ENCODE measurements around the gene RPL18. TPM values are rescaled to one million over a fixed set of nuclear protein-coding genes. Genes with fewer than 3 reads are reported as not detected.

RPL18 gene
- total RNA-seq, 1 experiment from 2014 or later, result 1,417 TPM

DNA sequence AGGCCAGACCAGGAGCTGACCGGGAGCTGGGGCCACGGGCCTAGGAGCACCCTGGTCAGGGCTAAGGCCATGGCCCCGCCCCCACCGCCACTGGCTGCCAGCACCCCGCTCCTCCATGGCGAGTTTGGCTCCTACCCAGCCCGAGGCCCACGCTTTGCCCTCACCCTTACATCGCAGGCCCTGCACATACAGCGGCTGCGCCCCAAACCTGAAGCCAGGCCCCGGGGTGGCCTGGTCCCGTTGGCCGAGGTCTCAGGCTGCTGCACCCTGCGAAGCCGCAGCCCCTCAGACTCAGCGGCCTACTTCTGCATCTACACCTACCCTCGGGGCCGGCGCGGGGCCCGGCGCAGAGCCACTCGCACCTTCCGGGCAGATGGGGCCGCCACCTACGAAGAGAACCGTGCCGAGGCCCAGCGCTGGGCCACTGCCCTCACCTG is 6.9 kb upstream of the RPL18 start:
- Histone ChIP-seq H3K27me3 (replicated peaks; ENCODE audit: insufficient read depth, low read depth, low read length, poor library complexity) (no peaks in the 10 kb centered on the region), H3K4me1 (ENCODE audit: insufficient read depth, low read length, poor library complexity, severe bottlenecking) (peaks cover 14% of the 10 kb centered on the region), H3K4me3 (ENCODE audit: low read depth, low read length, poor library complexity, severe bottlenecking) (no peak overlapping the region), H3K27ac (ENCODE audit: low read depth, low read length, poor library complexity, severe bottlenecking) (no peak overlapping the region), H3K9me3 (ENCODE audit: low read depth, low read length, poor library complexity, severe bottlenecking) (no peaks in the 10 kb centered on the region), H3K36me3 (ENCODE audit: insufficient read depth, low read length, poor library complexity, severe bottlenecking) (no peaks in the 10 kb centered on the region)
- ChIA-PET POLR2A (ENCODE audit: low non-redundant PET) (interaction anchor here (0.6 kb wide), 1 partner anchor 359 kb away, joined by 6 read pairs; no protein-coding TSS in a partner anchor), CTCF (no interaction called here)
- BruUV-seq (replicated peaks), result no TSS peak
- no peak for DNase-seq (ENCODE audit: low spot score)
- intact Hi-C loops (cut with micrococcal nuclease; ENCODE audit: unreplicated experiment), result no loop called here
- TF ChIP-seq EZH2 (IDR thresholded peaks at IDR 0.05; ENCODE audit: borderline replicate concordance, low read depth, low read length, poor library complexity, severe bottlenecking), result no peak
- TF ChIP-seq, protein P1, sequence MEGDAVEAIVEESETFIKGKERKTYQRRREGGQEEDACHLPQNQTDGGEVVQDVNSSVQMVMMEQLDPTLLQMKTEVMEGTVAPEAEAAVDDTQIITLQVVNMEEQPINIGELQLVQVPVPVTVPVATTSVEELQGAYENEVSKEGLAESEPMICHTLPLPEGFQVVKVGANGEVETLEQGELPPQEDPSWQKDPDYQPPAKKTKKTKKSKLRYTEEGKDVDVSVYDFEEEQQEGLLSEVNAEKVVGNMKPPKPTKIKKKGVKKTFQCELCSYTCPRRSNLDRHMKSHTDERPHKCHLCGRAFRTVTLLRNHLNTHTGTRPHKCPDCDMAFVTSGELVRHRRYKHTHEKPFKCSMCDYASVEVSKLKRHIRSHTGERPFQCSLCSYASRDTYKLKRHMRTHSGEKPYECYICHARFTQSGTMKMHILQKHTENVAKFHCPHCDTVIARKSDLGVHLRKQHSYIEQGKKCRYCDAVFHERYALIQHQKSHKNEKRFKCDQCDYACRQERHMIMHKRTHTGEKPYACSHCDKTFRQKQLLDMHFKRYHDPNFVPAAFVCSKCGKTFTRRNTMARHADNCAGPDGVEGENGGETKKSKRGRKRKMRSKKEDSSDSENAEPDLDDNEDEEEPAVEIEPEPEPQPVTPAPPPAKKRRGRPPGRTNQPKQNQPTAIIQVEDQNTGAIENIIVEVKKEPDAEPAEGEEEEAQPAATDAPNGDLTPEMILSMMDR (conservative IDR thresholded peaks at IDR 0.05; ENCODE audit: low read depth, low read length), result no peak

DNA sequence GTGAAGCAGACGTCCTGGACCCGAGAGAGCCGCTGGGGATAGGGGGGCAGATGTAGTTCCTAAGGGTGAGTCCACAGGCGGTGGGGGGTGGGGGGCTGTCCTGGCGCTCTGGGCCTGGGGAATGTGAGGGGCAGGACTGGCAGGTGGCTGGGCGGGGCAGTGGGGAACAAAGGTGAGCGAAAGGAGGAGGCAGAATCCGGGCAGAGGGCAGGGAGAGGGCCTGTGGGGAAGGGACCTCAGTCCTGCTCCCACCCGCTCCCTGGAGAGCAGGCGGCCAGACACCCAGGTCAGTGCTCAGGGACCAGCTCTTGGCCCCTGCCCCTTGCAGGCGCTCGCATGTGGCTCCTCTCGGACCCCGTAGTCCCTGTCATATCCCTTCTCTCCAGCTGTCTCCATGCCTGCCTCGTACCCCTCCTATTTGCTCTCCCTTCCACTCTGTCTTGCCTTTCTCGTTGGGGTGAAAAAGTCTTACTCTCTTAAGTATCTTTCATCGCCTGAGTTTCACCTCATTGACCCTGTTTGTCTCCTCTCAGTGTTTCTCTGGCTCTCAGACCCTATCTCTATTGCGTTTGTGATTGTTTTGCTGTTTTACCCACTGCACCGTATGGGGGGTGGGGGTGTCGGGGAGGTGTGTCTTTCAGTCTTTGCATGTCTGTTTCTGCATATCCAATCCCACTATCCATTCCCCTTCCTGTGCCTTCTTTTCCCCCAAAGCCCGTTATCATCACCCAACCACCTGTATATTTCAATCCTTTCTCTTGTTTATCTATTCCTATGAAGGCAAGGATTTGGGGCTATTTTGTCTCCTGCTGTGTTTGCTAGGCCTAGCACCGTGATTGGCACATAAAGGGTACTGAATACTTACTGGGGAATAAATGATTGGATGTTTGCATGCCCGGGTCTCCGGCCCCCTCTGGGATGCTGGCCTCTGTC is 6.1 kb upstream of the RPL18 start:
- H3K36me3 ChIP-seq (ENCODE audit: insufficient read depth, low read length, poor library complexity, severe bottlenecking), result no peaks in the 10 kb centered on the region
- peak overlapping the region; percentile 61 for H3K4me3 ChIP-seq (ENCODE audit: low read depth, low read length, poor library complexity, severe bottlenecking)
- DNase-seq (ENCODE audit: low spot score), result no peak
- TF ChIP-seq, protein P1 (conservative IDR thresholded peaks at IDR 0.05; ENCODE audit: low read depth, low read length), result no peak
- no peak for TF ChIP-seq EZH2 (IDR thresholded peaks at IDR 0.05; ENCODE audit: borderline replicate concordance, low read depth, low read length, poor library complexity, severe bottlenecking)
- peak overlapping the region; percentile 85 for H3K27ac ChIP-seq (ENCODE audit: low read depth, low read length, poor library complexity, severe bottlenecking)
- intact Hi-C loops (cut with micrococcal nuclease; ENCODE audit: unreplicated experiment), result no loop called here
- no TSS peak for BruUV-seq (replicated peaks)
- POLR2A ChIA-PET (ENCODE audit: low non-redundant PET), result no interaction called here
- no peaks in the 10 kb centered on the region for H3K9me3 ChIP-seq (ENCODE audit: low read depth, low read length, poor library complexity, severe bottlenecking)
- H3K27me3 ChIP-seq (replicated peaks; ENCODE audit: insufficient read depth, low read depth, low read length, poor library complexity), result no peaks in the 10 kb centered on the region
- peaks cover 6% of the 10 kb centered on the region for H3K4me1 ChIP-seq (ENCODE audit: insufficient read depth, low read length, poor library complexity, severe bottlenecking)
- CTCF ChIA-PET, result no interaction called here

DNA sequence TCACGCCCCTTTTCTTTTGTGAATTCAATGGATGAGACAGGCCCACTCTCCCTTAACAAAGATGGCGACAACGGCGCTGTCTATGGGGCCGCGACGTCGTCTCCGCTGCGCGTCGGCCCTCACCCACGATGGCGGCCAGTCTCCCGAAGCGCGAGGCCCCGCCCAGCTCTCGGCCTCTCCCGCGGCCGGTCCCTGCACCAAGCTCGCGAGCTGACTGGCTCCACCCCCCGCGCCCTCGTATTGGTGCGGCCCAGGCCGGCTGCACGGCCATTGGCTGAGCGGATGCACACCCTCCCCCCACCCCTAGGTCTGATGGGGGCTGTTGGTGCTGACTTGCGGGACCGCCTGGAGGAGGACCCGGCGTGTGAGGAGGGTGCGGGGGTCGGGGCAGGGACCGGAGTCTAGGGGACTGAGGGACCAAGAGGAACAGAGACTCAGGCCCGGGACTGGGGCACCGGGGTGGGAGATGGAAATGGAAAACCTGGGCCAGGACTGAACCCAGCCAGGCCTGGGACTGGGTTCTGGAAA is 5.2 kb upstream of the RPL18 start:
- peak; percentile 99 for DNase-seq (ENCODE audit: low spot score)
- H3K4me1 ChIP-seq (ENCODE audit: insufficient read depth, low read length, poor library complexity, severe bottlenecking), result peaks cover 4% of the 10 kb centered on the region
- peak overlapping the region; percentile 61 for H3K4me3 ChIP-seq (ENCODE audit: low read depth, low read length, poor library complexity, severe bottlenecking)
- H3K27me3 ChIP-seq (replicated peaks; ENCODE audit: insufficient read depth, low read depth, low read length, poor library complexity), result no peaks in the 10 kb centered on the region
- intact Hi-C loops (cut with micrococcal nuclease; ENCODE audit: unreplicated experiment), result no loop called here
- H3K9me3 ChIP-seq (ENCODE audit: low read depth, low read length, poor library complexity, severe bottlenecking), result no peaks in the 10 kb centered on the region
- TSS peak; percentile 1 for BruUV-seq (replicated peaks)
- H3K36me3 ChIP-seq (ENCODE audit: insufficient read depth, low read length, poor library complexity, severe bottlenecking), result no peaks in the 10 kb centered on the region
- peak overlapping the region; percentile 85 for H3K27ac ChIP-seq (ENCODE audit: low read depth, low read length, poor library complexity, severe bottlenecking)
- ChIA-PET POLR2A (ENCODE audit: low non-redundant PET) (interaction anchor here (0.5 to 1.0 kb wide), 2 partner anchors 10 to 277 kb away, joined by 3 read pairs; no protein-coding TSS in a partner anchor), CTCF (no interaction called here)
- TF ChIP-seq, protein P1 (conservative IDR thresholded peaks at IDR 0.05; ENCODE audit: low read depth, low read length), result no peak
- TF ChIP-seq EZH2 (IDR thresholded peaks at IDR 0.05; ENCODE audit: borderline replicate concordance, low read depth, low read length, poor library complexity, severe bottlenecking), result no peak
